Measurements from ENCODE around the gene NDUFB10. TPM values are rescaled to one million over a fixed set of nuclear protein-coding genes. Genes with fewer than 3 reads are reported as not detected.

Gene NDUFB10
- polyA plus RNA-seq, 1 donor from 2014 or later, result 217 TPM

DNA sequence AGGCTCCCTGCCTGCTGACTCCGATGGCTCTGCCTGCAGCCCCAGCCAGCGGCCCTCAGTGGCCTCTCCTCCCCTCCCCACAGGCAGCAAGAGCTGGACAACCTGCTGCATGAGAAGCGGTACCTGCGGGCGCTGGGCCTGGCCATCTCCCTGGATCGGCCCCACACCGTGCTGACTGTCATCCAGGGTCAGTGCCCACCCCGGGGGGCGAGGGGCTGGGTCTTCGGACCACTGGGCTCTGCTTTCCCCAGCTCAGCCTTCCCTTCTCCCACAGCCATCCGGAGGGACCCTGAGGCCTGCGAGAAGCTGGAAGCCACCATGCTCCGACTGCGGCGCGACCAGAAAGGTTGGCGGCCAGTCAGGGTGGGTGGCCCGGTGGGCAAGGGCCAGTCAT is 18.5 kb downstream of the NDUFB10 start (continued):
- TF ChIP-seq SMC3 (conservative IDR thresholded peaks at IDR 0.05; ENCODE audit: poor library complexity) (no peak), TAF1 (IDR thresholded peaks at IDR 0.05; ENCODE audit: low read depth) (no peak), POLR2AphosphoS5 (IDR thresholded peaks at IDR 0.05) (no peak)

GRCh38 chr16:1978476-1979120 is 19.3 kb downstream of the NDUFB10 start:
- H3K79me2 ChIP-seq (replicated peaks; ENCODE audit: insufficient read depth, low read length), result no peaks in the 10 kb centered on the region
- no peak overlapping the region for H3K9ac ChIP-seq (ENCODE audit: low read length)
- no peaks in the 10 kb centered on the region for H4K20me1 ChIP-seq (ENCODE audit: insufficient read depth)
- TF ChIP-seq CTCF (IDR thresholded peaks at IDR 0.05; ENCODE audit: poor library complexity, severe bottlenecking), result no peak
- TF ChIP-seq EP300 (conservative IDR thresholded peaks at IDR 0.05; ENCODE audit: poor library complexity, severe bottlenecking), result no peak
- TF ChIP-seq SMC3 (conservative IDR thresholded peaks at IDR 0.05; ENCODE audit: poor library complexity), result no peak
- no peak for TF ChIP-seq MXI1 (conservative IDR thresholded peaks at IDR 0.05; ENCODE audit: poor library complexity, severe bottlenecking)
- TF ChIP-seq POLR2AphosphoS5 (IDR thresholded peaks at IDR 0.05), result no peak
- no peak for TF ChIP-seq EZH2 (IDR thresholded peaks at IDR 0.05; ENCODE audit: borderline replicate concordance, insufficient read depth, low read length, poor library complexity, severe bottlenecking)
- TF ChIP-seq, protein P1, sequence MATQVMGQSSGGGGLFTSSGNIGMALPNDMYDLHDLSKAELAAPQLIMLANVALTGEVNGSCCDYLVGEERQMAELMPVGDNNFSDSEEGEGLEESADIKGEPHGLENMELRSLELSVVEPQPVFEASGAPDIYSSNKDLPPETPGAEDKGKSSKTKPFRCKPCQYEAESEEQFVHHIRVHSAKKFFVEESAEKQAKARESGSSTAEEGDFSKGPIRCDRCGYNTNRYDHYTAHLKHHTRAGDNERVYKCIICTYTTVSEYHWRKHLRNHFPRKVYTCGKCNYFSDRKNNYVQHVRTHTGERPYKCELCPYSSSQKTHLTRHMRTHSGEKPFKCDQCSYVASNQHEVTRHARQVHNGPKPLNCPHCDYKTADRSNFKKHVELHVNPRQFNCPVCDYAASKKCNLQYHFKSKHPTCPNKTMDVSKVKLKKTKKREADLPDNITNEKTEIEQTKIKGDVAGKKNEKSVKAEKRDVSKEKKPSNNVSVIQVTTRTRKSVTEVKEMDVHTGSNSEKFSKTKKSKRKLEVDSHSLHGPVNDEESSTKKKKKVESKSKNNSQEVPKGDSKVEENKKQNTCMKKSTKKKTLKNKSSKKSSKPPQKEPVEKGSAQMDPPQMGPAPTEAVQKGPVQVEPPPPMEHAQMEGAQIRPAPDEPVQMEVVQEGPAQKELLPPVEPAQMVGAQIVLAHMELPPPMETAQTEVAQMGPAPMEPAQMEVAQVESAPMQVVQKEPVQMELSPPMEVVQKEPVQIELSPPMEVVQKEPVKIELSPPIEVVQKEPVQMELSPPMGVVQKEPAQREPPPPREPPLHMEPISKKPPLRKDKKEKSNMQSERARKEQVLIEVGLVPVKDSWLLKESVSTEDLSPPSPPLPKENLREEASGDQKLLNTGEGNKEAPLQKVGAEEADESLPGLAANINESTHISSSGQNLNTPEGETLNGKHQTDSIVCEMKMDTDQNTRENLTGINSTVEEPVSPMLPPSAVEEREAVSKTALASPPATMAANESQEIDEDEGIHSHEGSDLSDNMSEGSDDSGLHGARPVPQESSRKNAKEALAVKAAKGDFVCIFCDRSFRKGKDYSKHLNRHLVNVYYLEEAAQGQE (IDR thresholded peaks at IDR 0.05; ENCODE audit: borderline replicate concordance), result no peak
- TF ChIP-seq RAD21 (conservative IDR thresholded peaks at IDR 0.05), result no peak
- TF ChIP-seq TAF1 (IDR thresholded peaks at IDR 0.05; ENCODE audit: low read depth), result no peak
- H3K9me2 ChIP-seq (ENCODE audit: insufficient read depth, low read length), result no peaks in the 10 kb centered on the region
- no peaks in the 10 kb centered on the region for H3K9me3 ChIP-seq (ENCODE audit: low read length)
- H3K27ac ChIP-seq (ENCODE audit: low read length), result no peak overlapping the region
- no peaks in the 10 kb centered on the region for H3K36me3 ChIP-seq (ENCODE audit: insufficient read depth, low read length)
- peaks cover 29% of the 10 kb centered on the region for H3K27me3 ChIP-seq (ENCODE audit: insufficient read depth, low read depth, low read length)
- no peaks in the 10 kb centered on the region for H3F3A ChIP-seq (ENCODE audit: insufficient read depth, low read length, poor library complexity, severe bottlenecking)
- no peak overlapping the region for H2AFZ ChIP-seq (ENCODE audit: low read depth, low read length)
- no peak overlapping the region for H3K4me3 ChIP-seq (ENCODE audit: low read length)
- H3K4me2 ChIP-seq (ENCODE audit: low read length), result no peak overlapping the region

- Histone ChIP-seq H3K4me3 (ENCODE audit: low read length) (no peak overlapping the region), H3K4me2 (ENCODE audit: low read length) (no peak overlapping the region), H3F3A (ENCODE audit: insufficient read depth, low read length, poor library complexity, severe bottlenecking) (no peaks in the 10 kb centered on the region), H3K27ac (ENCODE audit: low read length) (no peak overlapping the region), H3K9ac (ENCODE audit: low read length) (no peak overlapping the region), H3K9me2 (ENCODE audit: insufficient read depth, low read length) (no peaks in the 10 kb centered on the region), H4K20me1 (ENCODE audit: insufficient read depth) (no peaks in the 10 kb centered on the region), H3K9me3 (ENCODE audit: low read length) (no peaks in the 10 kb centered on the region), H3K27me3 (ENCODE audit: insufficient read depth, low read depth, low read length) (peaks cover 29% of the 10 kb centered on the region), H2AFZ (ENCODE audit: low read depth, low read length) (no peak overlapping the region), H3K36me3 (ENCODE audit: insufficient read depth, low read length) (no peaks in the 10 kb centered on the region), H3K79me2 (replicated peaks; ENCODE audit: insufficient read depth, low read length) (no peaks in the 10 kb centered on the region)
- TF ChIP-seq TAF1 (IDR thresholded peaks at IDR 0.05; ENCODE audit: low read depth) (no peak), MXI1 (conservative IDR thresholded peaks at IDR 0.05; ENCODE audit: poor library complexity, severe bottlenecking) (no peak), EP300 (conservative IDR thresholded peaks at IDR 0.05; ENCODE audit: poor library complexity, severe bottlenecking) (no peak), RAD21 (conservative IDR thresholded peaks at IDR 0.05) (no peak), SMC3 (conservative IDR thresholded peaks at IDR 0.05; ENCODE audit: poor library complexity) (no peak), POLR2AphosphoS5 (IDR thresholded peaks at IDR 0.05) (no peak), CTCF (IDR thresholded peaks at IDR 0.05; ENCODE audit: poor library complexity, severe bottlenecking) (no peak), EZH2 (IDR thresholded peaks at IDR 0.05; ENCODE audit: borderline replicate concordance, insufficient read depth, low read length, poor library complexity, severe bottlenecking) (no peak)
- TF ChIP-seq, protein P1 (IDR thresholded peaks at IDR 0.05; ENCODE audit: borderline replicate concordance), result no peak
Measured at GRCh38 chr16:1979271-1980029, 20.1 kb downstream of the NDUFB10 start.
